HG03039 (cell line): ENCODE data around the gene BANK1.

Experiments used
- ATAC-seq: cut with Tn5 transposase; IDR thresholded peaks from one replicate; pipeline ENCODE4 v1.9.1; 2021; ENCODE audit warnings: mild to moderate bottlenecking, moderate library complexity; ENCODE audit not compliant: unreplicated experiment

The BANK1 gene

GRCh38 chr4:102104278-102104677, 313.7 kb downstream of the BANK1 start:
- no peak for ATAC-seq

DNA sequence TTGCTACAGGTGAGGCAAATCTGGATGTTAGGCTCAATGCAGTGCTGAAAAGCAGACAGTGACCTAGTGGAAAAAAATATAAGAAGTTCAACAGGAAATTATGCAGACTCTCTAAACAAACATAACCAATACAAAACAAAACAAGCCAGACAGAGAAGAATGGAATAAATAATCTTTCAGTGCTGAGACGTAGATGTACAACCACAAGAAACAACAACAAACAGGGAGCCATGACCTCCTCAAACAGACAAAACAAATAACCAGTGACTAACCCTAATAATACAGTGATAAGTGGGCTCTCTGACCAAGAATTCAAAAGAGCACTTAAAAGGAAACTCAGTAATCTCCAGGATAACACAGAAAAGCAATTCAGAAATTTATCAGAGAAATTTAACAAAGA, 315.5 kb downstream of the BANK1 start:
- ATAC-seq: no peak

DNA sequence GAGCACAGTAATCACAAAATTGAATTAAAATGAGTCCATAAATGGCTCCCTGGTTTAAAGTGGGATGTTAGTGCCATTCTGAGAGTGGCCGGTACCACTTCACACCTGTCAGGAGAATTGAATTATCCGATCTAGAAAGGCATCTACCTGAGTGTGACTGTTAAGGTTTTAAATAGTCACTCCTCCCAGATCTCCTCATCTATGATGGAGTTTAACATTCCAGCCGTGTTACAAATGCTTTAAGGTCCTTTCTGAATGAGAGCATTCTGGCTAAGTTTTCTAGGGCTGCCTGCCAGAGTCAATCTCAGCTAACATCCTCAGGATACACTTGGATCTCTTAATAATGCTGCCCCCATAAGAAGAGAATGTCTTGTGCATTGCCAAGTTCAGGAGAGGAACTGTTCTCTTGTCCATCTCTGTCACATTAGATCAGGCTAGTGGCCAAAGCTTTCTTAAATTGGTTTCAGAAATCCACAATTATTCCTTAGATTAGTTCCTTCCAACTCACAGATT, 323.6 kb downstream of the BANK1 start:
- no peak for ATAC-seq

- ATAC-seq: no peak
Observed at GRCh38 chr4:102116121-102116520, 325.6 kb downstream of the BANK1 start.

GRCh38 chr4:102120846-102121245, 330.3 kb downstream of the BANK1 start:
- no peak for ATAC-seq
